GM12878 (cell line): Measurements from ENCODE around the gene TM9SF4. TPM values are rescaled to one million over a fixed set of nuclear protein-coding genes. Genes with fewer than 3 reads are reported as not detected.

Experiments used
- ATAC-seq: fragments of 200-7000 bp; cut with Tn5 transposase; 3 replicates; pipeline ENCODE4 v1.9.1; 2020; ENCODE audit warnings: mild to moderate bottlenecking, moderate library complexity
- BruUV-seq: library from RNA; stranded (reverse); fragments of 400-500 nt; replicated peaks from 2 replicates; lab custom pipeline; 2021; lab: Mats Ljungman, UMichigan
- CTCF ChIA-PET: fragments of 300-600 bp; sonication (Branson Sonifier 250); formaldehyde crosslinking; extraction: SDS; loops from one replicate; lab custom pipeline; 2021; ENCODE audit warnings: inconsistent platforms; lab: Yijun Ruan, JAX
- POLR2A ChIA-PET: fragments of 350-600 bp; formaldehyde crosslinking; extraction: SDS; loops from one replicate; lab custom pipeline; 2021; ENCODE audit warnings: inconsistent platforms; lab: Charles Lee
- RAD21 ChIA-PET: fragments of 300-600 bp; sonication (Branson Sonifier 250); formaldehyde crosslinking; loops from one replicate; lab custom pipeline; 2023; ENCODE audit warnings: antibody characterized with exemption; ENCODE audit not compliant: unreplicated experiment; lab: Charles Lee
- SMC1A ChIA-PET: fragments of 300-600 bp; sonication (Branson Sonifier 250); formaldehyde crosslinking; loops from one replicate; lab custom pipeline; 2023; ENCODE audit not compliant: unreplicated experiment, uncharacterized antibody; lab: Charles Lee
- DNase-seq: peaks from one replicate; pipeline ENCODE4 v3.0.0-alpha.2; 2011; ENCODE audit warnings: low read depth, low spot score
- FAIRE-seq: peaks from 3 replicates; lab custom pipeline; 2011; peaks lifted over from hg19 to GRCh38; lab: Jason Lieb, UNC
- H2AFZ ChIP-seq: 2 replicates; pipeline ENCODE4 v1.6.0; 2011; ENCODE audit warnings: low read depth, low read length, control low read depth; ENCODE audit not compliant: control insufficient read depth
- H3K27ac ChIP-seq: 2 replicates; pipeline ENCODE4 v1.5.1; 2011; ENCODE audit warnings: control low read depth; ENCODE audit not compliant: control insufficient read depth, insufficient read depth
- H3K27me3 ChIP-seq, 2 experiments: replicated peaks in 1 of 2; 2 replicates each; pipeline versions ENCODE4 v1.6.0 to v1.6.1; 2011; ENCODE audit warnings: low read length in 1 of 2; ENCODE audit not compliant: control insufficient read depth in 2 of 2, insufficient read depth in 2 of 2
- H3K36me3 ChIP-seq, 2 experiments: 2 replicates each; pipeline ENCODE4 v1.5.1; 2011; ENCODE audit warnings: low read length in 1 of 2; ENCODE audit not compliant: control insufficient read depth in 2 of 2, insufficient read depth in 2 of 2
- H3K4me1 ChIP-seq: 2 replicates; pipeline ENCODE4 v1.6.1; 2011; ENCODE audit warnings: mild to moderate bottlenecking, low read length, moderate library complexity, mixed read lengths; ENCODE audit not compliant: control insufficient read depth, insufficient read depth
- H3K4me2 ChIP-seq: 2 replicates; pipeline ENCODE4 v1.6.0; 2011; ENCODE audit warnings: control low read depth; ENCODE audit not compliant: control insufficient read depth, insufficient read depth
- H3K4me3 ChIP-seq: fragments of 200-600 bp; sonication (generic); 2 replicates; pipeline ENCODE4 v1.5.1; 2016
- H3K79me2 ChIP-seq: 2 replicates; pipeline ENCODE4 v1.6.0; 2011; ENCODE audit warnings: low read length; ENCODE audit not compliant: control insufficient read depth, insufficient read depth
- H3K9ac ChIP-seq: 2 replicates; pipeline ENCODE4 v1.8.0; 2011; ENCODE audit warnings: low read length, control low read depth, mixed read lengths; ENCODE audit not compliant: control insufficient read depth, insufficient read depth
- H3K9me3 ChIP-seq: replicated peaks from 3 replicates; pipeline ENCODE4 v1.5.1; 2011; ENCODE audit warnings: mild to moderate bottlenecking, low read length; ENCODE audit not compliant: control insufficient read depth, insufficient read depth
- H4K20me1 ChIP-seq: 2 replicates; pipeline ENCODE4 v1.6.0; 2011; ENCODE audit not compliant: control insufficient read depth, insufficient read depth
- NR2C1 ChIP-seq: fragments of 450-650 bp; IDR thresholded peaks from 2 replicates; pipeline ENCODE4 v1.6.1; 2017; ENCODE audit warnings: antibody characterized with exemption, mild to moderate bottlenecking, moderate library complexity
- NR2F1 ChIP-seq: fragments of 450-650 bp; conservative IDR thresholded peaks from 2 replicates; pipeline ENCODE4 v1.6.1; 2017; ENCODE audit warnings: mild to moderate bottlenecking
- RBBP5 ChIP-seq: fragments of 200-600 bp; sonication (generic); conservative IDR thresholded peaks from 2 replicates; pipeline ENCODE4 v1.6.1; 2016
- RUNX3 ChIP-seq: IDR thresholded peaks from 2 replicates; pipeline ENCODE4 v1.6.1; 2012; ENCODE audit warnings: low read length, inconsistent platforms
- SKIL ChIP-seq: fragments of 450-650 bp; IDR thresholded peaks from 2 replicates; pipeline ENCODE4 v1.6.1; 2017; ENCODE audit warnings: mild to moderate bottlenecking, low read depth, inconsistent platforms; ENCODE audit not compliant: poor library complexity, severe bottlenecking
- YY1 ChIP-seq: IDR thresholded peaks from 2 replicates; pipeline ENCODE4 v1.6.1; 2011; ENCODE audit warnings: low read depth, mild to moderate bottlenecking, low read length
- WGBS: methylation state at CpG from one replicate; pipeline ENCODE4 v1.1.6; 2016; ENCODE audit warnings: low lambda C conversion rate; ENCODE audit not compliant: insufficient replicate concordance, insufficient coverage; ENCODE audit errors: missing lambda C conversion rate; 5-methylcytosine and 5-hydroxymethylcytosine counted together
- in situ Hi-C: fragments of 300-500 bp; cut with MboI; formaldehyde crosslinking; loops from 9 replicates; pipeline ENCODE4 v1.14.3; 2018; ENCODE audit warnings: mixed read lengths
- intact Hi-C: fragments of 100-400 bp; cut with micrococcal nuclease; formaldehyde crosslinking; loops from one replicate; pipeline ENCODE4 v1.14.2; 2022; ENCODE audit not compliant: unreplicated experiment
- polyA plus RNA-seq, 11 experiments: library from polyadenylated mRNA; depleted of rRNA in 4 of 11; unstranded in 6 of 11; stranded (reverse) in 5 of 11; fragments of >200 nt; fragmentation: Nextera tagmentation in 4 of 11; fragmentation: Illumina TruSeq in 1 of 11; extraction: Ambion mirVana in 4 of 11; extraction: Trizol in 1 of 11; gene quantifications; 1 replicate in 1 of 11; 2 replicates in 10 of 11; pipeline versions ENCODE4 v1.2.1 to v1.2.3, GENCODE V29; 2011 to 2016; ENCODE audit warnings: inconsistent platforms in 2 of 11, missing spikeins in 2 of 11, low read depth in 1 of 11
- total RNA-seq, 4 experiments: library from RNA; depleted of rRNA in 3 of 4; stranded (reverse); fragments of >200 nt in 3 of 4; fragmentation: Illumina TruSeq in 1 of 4; extraction: Trizol in 1 of 4; gene quantifications; 2 replicates each; pipeline versions ENCODE4 v1.2.1 to v1.2.3, GENCODE V29; 2013 to 2021

TM9SF4 gene
- total and polyA plus RNA-seq, 10 of the 15 experiments (the other 5 are each of a cell fraction or from before 2014, with no cell fraction given): 8.5 to 47.8 (median 24.3) TPM

- SMC1A ChIA-PET: interaction anchor here (0.7 to 1.2 kb wide), 2 partner anchors 28 to 99 kb away, joined by 3 read pairs; no protein-coding TSS in a partner anchor
- H3K9me3 ChIP-seq: no peaks in the 10 kb centered on the region
- H3K79me2 ChIP-seq: no peaks in the 10 kb centered on the region
- TF ChIP-seq YY1: no peak
- TF ChIP-seq SKIL: no peak
- TF ChIP-seq RUNX3: no peak
- TF ChIP-seq RBBP5: no peak
- TF ChIP-seq NR2F1: no peak
- no peak for TF ChIP-seq NR2C1
- no peak overlapping the region for H3K9ac ChIP-seq
- in situ Hi-C loops: no loop called here
- no peak overlapping the region for H3K4me3 ChIP-seq
- no peak for DNase-seq
- no peak overlapping the region for H3K4me2 ChIP-seq
- POLR2A ChIA-PET: no interaction called here
- intact Hi-C loops: no loop called here
- no peak overlapping the region for H3K27ac ChIP-seq
- H4K20me1 ChIP-seq: no peaks in the 10 kb centered on the region
- WGBS: 98% methylated on average over 4 of the region's 4 CpGs
- RAD21 ChIA-PET: interaction anchor here (0.8 to 1.2 kb wide), 2 partner anchors 78 to 217 kb away, joined by 3 to 4 read pairs; no protein-coding TSS in a partner anchor
- no peaks in the 10 kb centered on the region for H3K4me1 ChIP-seq
- ATAC-seq: no peak; the same call in 2 of the 3 replicates
- no peaks in the 10 kb centered on the region for H3K27me3 ChIP-seq
- CTCF ChIA-PET: interaction anchor here (1.2 kb wide), 1 partner anchor 106 kb away, joined by 5 read pairs; no protein-coding TSS in a partner anchor
- BruUV-seq: no TSS peak
- no peak for FAIRE-seq
- peaks cover 29 to 66% of the 10 kb centered on the region in 2 experiments for H3K36me3 ChIP-seq
- H2AFZ ChIP-seq: no peak overlapping the region
Observed at GRCh38 chr20:32140603-32141002, 31.1 kb downstream of the TM9SF4 start.
